Fibroblast of skin of left biceps (primary cell): ENCODE data around the gene PLK3.
A peak's percentile ranks its signal among the peaks of the same experiment; 100 is the strongest.
"Not testable (repeated sequence)": the region's sequence is repeated elsewhere in the genome, so short reads cannot be mapped to it uniquely, and the experiment has no call there.

Experiments used
- DNase-seq, 2 experiments: peaks; one replicate each; pipeline ENCODE4 v3.0.0-alpha.2; 2013; ENCODE audit warnings: low read depth in 2 of 2

The PLK3 gene

DNA sequence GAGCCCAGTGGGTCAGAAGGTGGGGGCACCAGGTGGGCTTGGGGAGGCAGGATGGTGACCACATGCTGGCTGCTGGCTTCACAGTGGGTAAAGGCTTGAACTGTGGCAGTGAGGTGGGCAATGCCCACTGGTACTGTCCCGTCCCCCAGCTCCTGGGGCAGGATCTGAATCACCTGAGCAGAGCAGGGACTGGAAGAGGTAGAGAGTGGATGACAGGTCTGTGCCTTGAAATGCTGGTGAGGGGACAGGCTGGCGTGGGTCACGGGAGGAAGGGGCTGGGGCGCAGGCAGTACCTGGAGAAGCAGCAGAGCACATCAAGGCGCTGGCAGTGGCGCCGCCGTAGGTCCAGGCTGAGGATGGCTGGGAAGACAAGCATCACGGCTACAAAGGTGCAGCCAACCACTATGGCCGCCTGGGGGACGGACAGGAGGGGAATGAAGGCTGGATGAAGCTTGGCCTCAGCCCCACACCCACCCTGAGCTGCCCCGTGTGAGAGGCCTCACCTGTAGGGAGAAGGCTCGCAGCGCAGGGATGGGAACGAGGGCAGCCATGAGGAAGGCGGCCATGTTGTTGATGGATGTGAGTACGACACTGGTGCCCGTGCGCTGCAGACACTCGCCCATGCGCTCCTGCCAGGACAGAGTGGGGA lies 27.9 kb downstream of the PLK3 start:
- no peak for DNase-seq

DNA sequence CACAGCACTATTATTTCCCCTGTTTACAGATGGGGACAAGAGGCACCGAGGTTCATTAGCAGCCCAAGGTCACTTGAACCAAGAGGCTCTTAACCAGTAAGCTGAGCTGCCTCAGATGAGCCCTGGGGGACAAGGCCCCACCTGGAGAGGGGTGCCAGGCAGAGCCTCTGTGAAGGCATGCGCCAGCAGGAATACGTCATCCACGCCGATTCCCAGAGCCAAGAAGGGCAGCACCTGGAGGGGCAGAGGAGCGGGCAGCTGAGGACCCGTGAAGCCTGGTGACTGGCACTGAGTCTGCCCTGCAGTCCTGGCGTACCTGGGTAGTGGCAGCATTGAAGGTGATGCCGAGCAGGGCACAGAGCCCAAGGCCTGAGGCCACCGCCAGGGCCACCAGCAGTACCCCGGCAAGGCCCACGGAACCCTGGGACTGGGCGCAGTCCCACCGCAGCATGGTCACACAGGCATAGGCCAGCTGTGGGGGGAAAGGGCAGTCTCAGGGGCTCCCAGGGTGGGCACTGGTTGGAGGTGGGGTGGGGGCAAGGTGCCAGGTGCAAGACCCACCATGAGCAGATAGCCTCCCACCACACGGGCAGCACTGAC lies 28.8 kb downstream of the PLK3 start:
- no peak for DNase-seq

DNA sequence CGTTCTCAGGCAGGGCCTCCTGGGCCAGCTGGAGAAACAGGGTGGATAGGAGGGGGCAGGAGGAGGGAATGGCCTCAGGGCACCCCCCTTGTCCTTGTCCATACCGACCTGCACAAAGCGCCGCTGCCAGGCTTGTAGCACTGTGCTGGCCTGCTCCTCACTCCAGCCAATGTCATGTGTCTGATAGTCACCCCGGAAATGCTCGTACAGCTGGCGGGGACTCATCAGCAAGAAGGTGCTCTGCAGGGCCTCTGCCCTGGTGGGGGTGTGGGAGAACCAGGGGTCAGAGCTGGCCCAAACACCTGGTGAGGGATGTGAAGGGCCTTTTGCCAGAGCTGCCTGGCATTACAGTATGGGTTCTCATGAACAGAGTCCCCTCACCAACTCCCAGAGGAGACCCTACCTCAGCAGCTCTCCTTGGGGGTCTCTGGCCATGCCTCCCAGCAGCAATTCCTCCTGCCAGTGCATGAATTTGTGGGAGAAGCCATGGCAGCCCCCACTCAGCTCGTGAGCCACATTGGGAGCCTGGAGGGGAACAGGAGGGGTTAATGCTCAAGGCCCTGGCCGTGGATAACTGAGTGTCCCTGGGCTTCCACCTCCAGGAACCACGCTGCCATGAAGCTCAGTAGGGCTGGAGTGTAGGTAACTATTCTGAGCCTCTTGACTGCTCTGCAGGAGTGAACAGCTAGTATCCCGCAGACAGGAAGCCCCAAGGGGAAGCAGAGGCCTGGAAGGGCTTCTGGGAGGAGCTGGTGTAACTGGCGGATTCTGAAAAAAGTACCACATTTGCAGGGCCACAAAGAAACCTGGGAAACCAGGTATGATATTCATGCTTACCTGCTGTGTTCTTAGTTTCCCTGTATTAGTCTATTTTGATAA lies 29.6 kb downstream of the PLK3 start:
- DNase-seq, result no peak

DNA sequence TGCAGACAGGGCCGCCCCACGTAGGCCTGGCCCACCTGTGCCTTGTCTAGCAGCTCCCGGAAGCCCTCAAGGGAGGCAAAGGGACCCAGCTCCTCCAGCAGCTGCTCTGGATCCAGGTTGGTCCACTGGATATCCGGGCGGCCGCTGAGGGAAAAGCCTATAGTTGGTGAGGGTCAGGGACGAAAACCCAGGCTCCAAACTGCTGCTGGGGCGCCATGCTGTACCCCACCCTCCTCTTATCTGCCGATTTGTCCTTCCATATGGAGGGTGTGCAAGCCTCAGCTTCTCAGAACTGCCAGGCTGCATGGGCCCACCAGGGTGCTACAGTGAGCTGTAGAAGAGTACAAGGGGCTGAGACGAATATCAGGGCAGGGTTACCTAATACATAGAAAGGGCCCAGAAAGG lies 30.7 kb downstream of the PLK3 start:
- no peak for DNase-seq

DNA sequence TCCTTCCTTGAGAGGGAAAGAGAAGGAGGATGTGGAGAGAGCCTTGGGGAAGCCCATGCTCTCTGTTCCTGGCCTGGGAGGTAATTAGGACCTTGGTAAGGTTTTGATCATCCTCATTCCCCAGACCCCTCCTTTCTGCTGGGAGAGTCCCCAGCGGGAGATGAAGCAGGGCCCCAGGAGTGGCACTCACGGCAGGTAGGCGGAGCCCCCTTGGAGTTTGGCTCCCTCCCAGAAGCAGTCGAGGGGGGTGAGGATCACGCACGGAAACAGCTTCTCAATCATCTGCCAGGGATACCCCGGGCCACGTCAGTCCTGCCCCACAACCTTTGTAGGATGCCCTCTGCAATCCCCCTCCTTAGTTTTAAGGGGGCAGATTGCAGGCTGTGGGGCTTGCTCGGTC lies 31.3 kb downstream of the PLK3 start:
- DNase-seq, result no peak

DNA sequence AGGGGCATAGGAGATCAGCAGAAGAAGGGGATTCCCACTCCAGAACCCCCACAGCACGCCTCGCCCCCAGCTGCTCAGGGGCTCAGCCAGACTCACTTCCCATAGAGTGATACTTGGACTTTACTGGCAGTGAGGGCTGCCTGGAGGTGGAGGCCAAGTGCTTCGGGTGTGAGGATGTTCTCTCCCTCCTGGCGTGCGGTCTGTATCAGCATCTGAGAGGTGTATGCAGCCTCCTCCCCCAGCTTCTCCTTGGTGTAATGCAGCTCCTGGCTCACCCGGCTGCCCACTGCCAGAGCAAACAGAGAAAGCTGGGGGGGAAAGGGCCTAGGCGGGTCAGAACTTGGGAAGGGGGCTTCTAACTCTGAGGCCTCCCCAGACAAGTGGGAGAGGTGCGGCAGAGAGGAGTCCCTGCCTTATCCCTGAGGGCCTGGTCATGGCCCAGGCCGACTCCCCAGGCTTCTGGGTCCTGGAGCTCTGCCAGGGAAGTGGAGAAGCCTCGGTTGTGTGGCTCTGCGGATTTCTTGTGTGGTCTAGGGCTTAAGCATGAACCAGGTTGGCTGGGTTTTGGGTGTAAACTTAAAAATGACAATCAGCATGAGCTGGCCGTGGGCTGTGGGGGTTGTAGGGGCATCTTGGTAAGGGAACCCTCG lies 32.0 kb downstream of the PLK3 start:
- no peak for DNase-seq

DNA sequence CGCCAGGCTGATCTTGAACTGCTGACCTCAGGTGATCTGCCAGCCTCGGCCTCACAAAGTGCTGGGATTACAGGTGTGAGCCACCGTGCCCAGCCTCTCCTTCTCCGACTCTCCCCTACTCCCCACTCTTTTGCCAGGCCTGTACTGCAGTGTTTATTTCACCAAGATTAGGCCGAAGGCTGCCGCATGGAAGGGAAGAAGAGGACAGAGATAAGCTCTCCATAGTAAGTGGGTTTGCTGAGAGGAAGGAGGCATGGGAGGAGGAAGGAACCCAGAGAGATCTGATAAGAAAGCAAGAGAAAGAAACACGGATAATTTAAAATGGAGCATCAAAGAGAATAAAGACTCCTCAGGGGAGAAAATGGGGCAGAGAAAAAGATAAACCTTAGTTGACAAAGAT lies 34.2 kb downstream of the PLK3 start:
- DNase-seq, result no peak

DNA sequence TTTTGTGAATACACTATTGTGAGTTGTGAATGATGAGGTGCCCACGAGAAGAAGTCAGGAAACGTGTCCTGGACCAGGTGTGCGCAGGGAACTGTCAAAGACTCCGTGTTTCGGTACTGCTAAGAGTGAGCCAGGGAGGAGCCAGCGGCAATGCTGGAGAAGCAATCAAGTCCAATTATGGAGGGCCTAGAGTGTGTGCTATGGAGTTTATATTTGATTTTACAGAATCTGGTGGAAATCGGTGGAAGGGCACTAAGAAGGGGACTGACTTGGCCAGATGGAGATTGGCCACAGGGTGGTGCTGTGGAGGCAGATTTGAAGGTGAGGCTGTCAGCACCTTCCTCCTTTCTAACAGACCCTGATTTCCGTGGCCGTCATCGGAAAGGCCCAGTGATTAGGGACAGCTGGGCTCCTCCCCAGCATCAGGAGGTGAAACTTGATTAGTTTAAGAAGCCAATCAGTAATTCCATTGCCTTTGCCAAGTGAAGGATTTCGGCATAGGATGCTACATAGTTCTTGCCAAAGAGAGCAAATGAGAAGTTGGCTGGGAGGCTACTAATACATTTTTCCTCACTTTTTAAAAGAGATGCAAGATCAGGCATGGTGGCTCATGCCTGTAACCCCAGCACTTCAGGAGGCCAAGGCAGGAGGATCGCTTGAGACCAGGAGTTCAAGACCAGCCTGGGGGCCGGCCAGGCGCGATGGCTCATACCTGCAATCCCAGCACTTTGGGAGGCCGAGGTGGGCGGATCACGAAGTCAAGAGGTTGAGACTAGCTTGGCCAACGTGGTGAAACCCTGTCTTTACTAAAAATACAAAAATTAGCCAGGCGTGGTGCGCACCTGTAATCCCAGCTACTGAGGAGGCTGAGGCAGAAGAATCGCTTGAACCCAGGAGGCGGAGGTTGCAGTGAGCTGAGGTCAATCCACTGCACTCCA lies 35.8 kb downstream of the PLK3 start:
- DNase-seq, result peak; percentile 45 to 49

DNA sequence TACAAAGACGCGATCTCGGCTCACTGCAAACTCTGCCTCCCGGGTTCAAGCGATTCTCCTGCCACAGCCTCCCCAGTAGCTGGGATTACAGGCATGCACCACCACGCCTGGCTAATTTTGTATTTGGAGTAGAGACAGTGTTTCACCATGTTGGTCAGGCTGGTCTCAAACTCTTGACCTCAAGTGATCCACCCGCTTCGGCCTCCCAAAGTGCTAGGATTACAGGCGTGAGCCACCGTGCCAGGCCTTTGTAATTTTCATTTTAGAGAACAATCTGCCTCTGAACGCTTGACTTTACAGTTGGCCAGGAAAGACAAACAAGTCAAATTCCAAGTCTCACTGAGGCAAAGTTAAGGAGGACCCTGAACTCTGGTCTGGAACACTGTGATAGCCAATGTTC lies 38.1 kb downstream of the PLK3 start:
- not testable (repeated sequence) for DNase-seq

DNA sequence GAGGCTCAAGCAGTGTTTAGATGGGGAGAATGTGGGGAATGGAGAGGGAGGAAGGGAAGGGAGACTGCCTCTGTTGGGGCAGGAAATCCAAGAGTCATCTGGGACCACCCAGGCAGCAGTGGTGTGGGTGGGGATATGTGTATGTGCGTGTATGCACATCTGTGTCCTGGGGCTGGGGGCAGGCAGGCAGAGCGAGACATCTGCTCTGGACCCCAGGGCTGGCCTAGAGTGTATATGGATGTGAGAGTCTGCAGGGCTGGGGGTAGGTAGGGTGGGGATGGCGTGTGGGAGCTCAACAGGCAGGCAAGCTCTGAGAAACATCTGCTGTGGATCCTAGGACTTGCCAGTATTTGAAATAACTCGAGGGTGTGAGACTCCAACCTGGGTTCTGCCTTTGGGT lies 39.4 kb downstream of the PLK3 start:
- DNase-seq, result no peak

DNA sequence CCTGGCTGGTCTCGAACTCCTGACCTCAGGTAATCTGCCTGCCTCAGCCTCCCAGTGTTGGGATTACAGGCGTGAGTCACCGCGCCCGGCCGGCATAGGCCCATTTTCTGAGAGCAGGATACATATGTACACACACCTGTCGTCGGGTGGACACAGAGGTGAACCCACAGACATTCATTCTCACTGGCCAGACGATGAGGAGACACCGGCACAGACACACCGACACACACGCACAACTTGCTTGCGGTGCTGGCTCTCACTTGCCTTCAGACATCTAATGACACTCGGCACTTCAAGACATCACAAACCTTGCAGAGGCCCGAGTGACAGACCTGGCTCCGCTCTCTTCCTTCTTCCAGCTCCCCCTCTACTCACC lies 42.3 kb downstream of the PLK3 start:
- no peak for DNase-seq

DNA sequence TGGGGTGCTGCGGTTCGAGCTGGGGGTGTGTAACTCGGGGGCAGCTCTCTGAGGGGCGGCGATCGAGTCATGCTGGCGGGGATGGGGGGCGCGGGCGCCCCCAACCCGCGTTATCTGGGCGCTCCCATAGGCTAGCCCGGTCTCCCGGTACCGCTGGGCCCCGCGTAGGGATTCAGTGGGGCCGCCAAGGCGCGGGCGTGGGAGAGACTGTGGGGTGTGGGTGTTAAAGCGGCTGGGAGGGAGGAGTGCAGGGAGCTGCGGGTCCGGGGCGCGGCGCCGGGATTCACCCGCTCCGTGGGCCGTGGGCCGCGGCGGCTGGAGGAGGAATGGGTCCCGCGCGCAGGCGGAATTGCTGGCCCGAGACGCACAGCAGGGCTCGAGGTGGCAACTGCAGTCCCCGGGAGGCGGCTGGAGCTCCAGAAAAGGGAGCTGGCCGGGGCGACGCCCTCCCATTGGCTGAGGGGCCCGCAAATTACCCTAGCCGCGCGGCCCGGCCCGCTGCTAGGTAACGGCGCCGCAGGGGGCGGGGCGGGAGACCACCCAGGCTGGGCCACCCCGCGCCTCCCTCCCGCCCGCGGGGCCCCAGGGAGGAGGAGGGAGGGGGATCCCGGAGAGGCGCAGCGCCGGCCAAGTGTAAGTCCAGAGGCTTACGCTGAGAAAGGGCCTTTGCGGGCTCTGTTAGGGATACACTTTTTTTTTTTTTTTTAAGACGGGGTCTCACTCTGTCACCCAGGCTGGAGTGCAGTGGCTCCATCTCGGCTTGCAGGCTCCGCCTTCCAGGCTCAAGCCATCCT lies 42.9 kb downstream of the PLK3 start, which contains the start of gene PTCH2:
PTCH2 (minus strand) TSS at position 392 of the 794 bp plus-strand sequence; CDS start at position 71, 321 bp downstream.
- peak; percentile 40 to 55 for DNase-seq

DNA sequence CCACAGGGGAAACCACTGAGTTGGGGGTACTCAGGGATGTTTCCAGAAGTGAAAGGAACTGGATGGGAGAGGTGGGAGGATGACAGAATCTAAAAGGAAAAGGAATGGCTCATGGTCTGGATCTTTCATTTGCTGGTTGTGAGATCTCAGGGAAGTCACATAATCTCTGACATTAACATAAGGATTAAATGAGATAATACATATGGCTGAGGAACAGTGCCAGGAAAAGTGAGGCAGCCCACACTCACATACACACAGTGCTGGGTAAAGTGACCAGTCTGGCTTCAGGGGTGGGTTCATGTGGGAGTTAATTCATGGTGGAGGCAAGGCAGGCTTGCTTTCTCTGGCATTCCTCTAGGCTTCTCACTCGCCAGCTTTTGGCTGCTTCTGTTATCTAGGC lies 46.8 kb downstream of the PLK3 start:
- no peak for DNase-seq

DNA sequence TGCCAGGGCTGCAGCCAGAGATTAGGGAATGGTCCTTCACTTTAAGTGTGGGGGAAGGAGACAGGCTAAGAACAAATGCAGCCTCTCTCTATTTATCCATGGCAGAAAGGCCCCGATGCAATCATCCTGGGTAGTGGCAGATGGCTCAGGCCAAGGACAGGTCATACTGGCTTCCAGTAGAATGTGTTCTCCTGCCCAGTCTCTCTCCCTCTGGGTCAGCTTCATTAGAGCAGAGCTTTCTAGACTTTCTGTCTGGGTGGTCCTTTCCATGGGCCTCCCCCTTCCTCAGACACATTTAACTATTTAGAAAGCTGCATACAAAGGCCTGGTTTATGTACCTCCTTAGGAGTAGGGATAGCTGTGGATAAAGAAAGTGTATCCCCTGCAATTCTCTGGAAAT lies 47.7 kb downstream of the PLK3 start:
- DNase-seq, result no peak

DNA sequence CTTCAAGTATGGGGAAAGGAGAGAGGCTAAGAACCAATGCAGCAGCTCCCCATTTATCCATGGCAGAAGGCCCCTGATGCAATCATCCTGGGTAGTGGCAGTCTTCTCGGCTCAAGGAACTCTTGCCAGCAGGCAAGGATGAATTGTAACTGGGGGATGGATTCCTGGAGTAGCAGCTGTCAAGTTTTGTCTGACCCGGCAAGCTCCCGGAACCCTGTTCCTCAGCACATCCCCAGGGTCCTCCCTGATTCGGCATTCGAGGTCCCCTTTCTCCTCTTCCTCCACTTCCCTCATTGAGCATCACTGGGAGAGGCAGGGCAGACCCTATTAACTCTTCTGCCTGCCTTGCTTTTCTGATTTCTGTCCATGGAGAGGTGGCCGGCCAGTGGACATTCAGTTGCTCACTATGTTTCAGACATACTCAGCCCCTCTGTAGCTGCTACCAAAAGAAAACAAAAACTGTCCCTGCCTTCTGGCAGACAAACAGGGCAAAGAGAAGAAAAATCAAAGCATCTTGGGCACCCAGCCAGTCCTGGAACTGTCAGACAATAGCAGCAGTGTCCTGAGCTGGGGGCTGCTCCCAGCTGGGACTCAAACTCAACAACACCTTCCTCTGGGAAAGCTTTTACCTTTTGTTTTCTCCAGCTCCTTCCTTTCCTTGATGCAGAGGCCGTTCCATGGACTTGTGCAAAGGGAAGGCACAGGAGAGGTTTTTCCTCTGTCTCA lies 48.4 kb downstream of the PLK3 start:
- no peak for DNase-seq

DNA sequence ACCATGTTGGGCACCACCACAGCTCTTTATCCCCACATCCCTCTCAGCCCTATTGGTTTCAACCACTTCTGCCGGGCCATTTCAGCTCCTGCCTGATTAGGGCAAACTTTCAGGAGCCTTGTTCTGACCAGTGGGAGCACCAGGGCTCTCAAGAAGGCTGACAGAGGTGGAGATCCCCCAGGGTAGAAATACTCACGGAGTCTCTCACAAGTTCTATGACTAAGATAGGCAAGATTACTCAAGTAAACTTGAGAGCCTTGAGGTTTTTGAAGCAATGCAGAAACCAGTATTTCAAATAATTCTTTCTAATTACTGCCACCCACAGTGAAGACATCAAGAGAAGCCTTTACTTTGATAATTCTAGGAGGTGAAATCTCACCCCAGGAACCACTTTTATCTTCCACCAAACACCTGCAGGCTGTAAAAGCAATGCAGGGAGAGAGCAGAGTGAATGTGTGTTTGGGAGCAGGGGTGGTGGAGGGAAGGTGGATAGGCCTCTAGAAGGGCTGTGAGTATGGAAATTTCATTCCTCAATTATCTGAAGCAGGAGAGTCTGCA lies 49.5 kb downstream of the PLK3 start:
- DNase-seq, result no peak

DNA sequence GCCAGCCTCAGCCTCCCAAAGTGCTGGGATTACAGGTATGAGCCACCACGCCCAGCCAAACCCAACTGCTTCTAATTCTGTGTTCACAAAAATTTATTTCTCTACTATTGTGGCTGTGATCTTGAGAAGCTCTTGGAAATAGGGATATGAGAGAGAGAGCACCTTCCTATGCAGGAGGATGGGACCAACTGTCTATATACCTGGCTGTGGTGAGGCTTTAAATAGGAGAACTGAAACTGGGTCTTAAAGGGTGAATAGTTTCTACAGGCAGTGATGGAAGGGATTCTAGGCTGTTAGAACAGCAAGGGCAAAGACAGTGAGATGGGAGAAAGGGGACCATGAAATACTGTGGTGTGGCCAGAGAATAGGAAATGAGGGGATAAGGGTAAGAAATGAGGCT lies 51.1 kb downstream of the PLK3 start:
- DNase-seq, result no peak

DNA sequence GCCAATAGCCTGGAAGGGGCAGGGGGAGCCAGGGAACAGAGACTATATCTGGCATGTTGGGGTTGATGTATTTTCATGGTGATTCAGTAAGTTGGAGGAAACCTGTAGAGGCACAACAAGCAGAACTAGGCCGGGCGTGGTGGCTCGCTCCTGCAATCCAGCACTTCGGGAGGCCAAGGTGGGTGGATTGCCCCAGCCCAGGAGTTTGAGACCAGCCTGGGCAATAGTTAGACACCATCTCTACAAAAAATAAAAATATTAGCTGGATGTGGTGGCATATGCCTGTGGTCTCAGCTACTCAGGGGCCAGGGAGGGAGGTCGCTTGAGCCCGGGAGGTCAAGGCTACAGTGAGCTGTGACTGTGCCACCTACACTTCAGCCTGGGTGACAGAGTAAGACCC lies 53.0 kb downstream of the PLK3 start:
- no peak for DNase-seq

DNA sequence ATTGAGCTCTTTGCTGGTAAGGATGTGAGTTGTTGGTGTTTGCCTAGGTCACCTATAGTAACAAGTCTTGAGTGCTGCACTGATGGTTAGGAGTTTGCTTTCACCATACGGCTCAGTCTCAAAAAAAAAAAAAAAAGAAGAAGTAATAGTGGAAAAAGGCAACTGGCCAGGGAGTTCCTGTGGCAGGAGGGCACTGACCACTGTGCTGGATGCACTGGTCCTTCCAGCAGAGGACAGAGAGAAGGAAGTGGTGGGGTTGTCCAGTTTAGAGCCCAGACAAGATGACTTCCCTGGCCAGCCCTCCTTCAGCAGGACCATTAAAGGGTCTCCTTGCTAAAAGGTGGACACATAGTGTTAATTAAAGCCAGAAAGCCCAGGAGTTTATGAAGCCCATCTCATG lies 54.8 kb downstream of the PLK3 start:
- DNase-seq, result no peak
